HEK293 (cell line): ENCODE results near the gene MPDU1.

Source experiments
- CTCF ChIA-PET: fragments of 350-600 bp; formaldehyde crosslinking; extraction: SDS; loops from one replicate; lab custom pipeline; 2021; ENCODE audit warnings: antibody characterized with exemption; lab: Yijun Ruan, JAX
- POLR2A ChIA-PET: fragments of 300-600 bp; formaldehyde crosslinking; extraction: SDS; loops from one replicate; lab custom pipeline; 2020; ENCODE audit warnings: antibody characterized with exemption, inconsistent platforms; lab: Yijun Ruan, JAX
- H3K27ac ChIP-seq: fragments of 200-500 bp; sonication (Bioruptor generic); 2 replicates; pipeline ENCODE4 v1.5.1; 2014; ENCODE audit warnings: low read depth, low read length, control low read depth, inconsistent platforms; ENCODE audit errors: extremely low read depth
- H3K36me3 ChIP-seq, 2 experiments: fragments of 200-500 bp in 1 of 2; sonication (Bioruptor generic) in 1 of 2; 1 replicate in 1 of 2; 2 replicates in 1 of 2; pipeline ENCODE4 v1.5.1; 2014 to 2017; ENCODE audit warnings: inconsistent platforms in 2 of 2, low read length in 2 of 2; ENCODE audit not compliant: control insufficient read depth in 2 of 2, insufficient read depth in 1 of 2
- H3K4me1 ChIP-seq: fragments of 200-500 bp; sonication (Bioruptor generic); 2 replicates; pipeline ENCODE4 v1.5.1; 2014; ENCODE audit warnings: mild to moderate bottlenecking, low read length, inconsistent platforms; ENCODE audit not compliant: control insufficient read depth, insufficient read depth
- H3K4me3 ChIP-seq: 2 replicates; pipeline ENCODE4 v1.5.1; 2011; ENCODE audit warnings: low read depth, mild to moderate bottlenecking, control low read depth, low read length, moderate library complexity
- H3K9me3 ChIP-seq: fragments of 200-500 bp; sonication (Bioruptor generic); 2 replicates; pipeline ENCODE4 v1.5.1; 2014; ENCODE audit warnings: low read depth, low read length, inconsistent platforms; ENCODE audit not compliant: control insufficient read depth, insufficient read depth
- BCL11A ChIP-seq: fragments of 450-650 bp; formaldehyde crosslinking; IDR thresholded peaks from 2 replicates; pipeline ENCODE4 v1.5.1; 2016; ENCODE audit warnings: low read depth, missing biosample characterization, missing genetic modification characterization
- GLIS1 ChIP-seq: fragments of 450-650 bp; formaldehyde crosslinking; IDR thresholded peaks from 2 replicates; pipeline ENCODE4 v1.5.1; 2016; ENCODE audit warnings: missing biosample characterization, missing genetic modification characterization
- HOXD13 ChIP-seq: sonication (generic); formaldehyde crosslinking; IDR thresholded peaks from 2 replicates; pipeline ENCODE4 v1.8.0; 2022; ENCODE audit warnings: missing genetic modification reagents, borderline replicate concordance
- IKZF3 ChIP-seq: fragments of 450-650 bp; IDR thresholded peaks from 2 replicates; pipeline ENCODE4 v1.5.0; 2018; ENCODE audit warnings: missing biosample characterization, mild to moderate bottlenecking, missing genetic modification characterization, moderate library complexity
- KLF10 ChIP-seq: fragments of 450-650 bp; IDR thresholded peaks from 2 replicates; pipeline ENCODE4 v1.5.1; 2018; ENCODE audit warnings: missing biosample characterization, mild to moderate bottlenecking, missing genetic modification characterization
- MYNN ChIP-seq: fragments of 450-650 bp; formaldehyde crosslinking; IDR thresholded peaks from 2 replicates; pipeline ENCODE4 v1.5.1; 2016; ENCODE audit warnings: missing biosample characterization, missing genetic modification characterization, borderline replicate concordance
- MZF1 ChIP-seq: fragments of 450-650 bp; formaldehyde crosslinking; IDR thresholded peaks from 2 replicates; pipeline ENCODE4 v1.5.1; 2017; ENCODE audit warnings: missing biosample characterization, missing genetic modification characterization, borderline replicate concordance
- REPIN1 ChIP-seq: fragments of 450-650 bp; formaldehyde crosslinking; IDR thresholded peaks from 2 replicates; pipeline ENCODE4 v1.5.1; 2017; ENCODE audit warnings: missing biosample characterization, missing genetic modification characterization, low read depth
- SALL2 ChIP-seq: fragments of 450-650 bp; formaldehyde crosslinking; IDR thresholded peaks from 2 replicates; pipeline ENCODE4 v1.5.0; 2017; ENCODE audit warnings: missing biosample characterization, mild to moderate bottlenecking, missing genetic modification characterization, borderline replicate concordance
- SCRT2 ChIP-seq: fragments of 450-650 bp; formaldehyde crosslinking; IDR thresholded peaks from 2 replicates; pipeline ENCODE4 v1.5.1; 2016; ENCODE audit warnings: missing biosample characterization, missing genetic modification characterization
- SP2 ChIP-seq: fragments of 450-650 bp; formaldehyde crosslinking; IDR thresholded peaks from 2 replicates; pipeline ENCODE4 v1.5.1; 2016; ENCODE audit warnings: missing biosample characterization, missing genetic modification characterization
- ZBTB20 ChIP-seq: fragments of 450-650 bp; formaldehyde crosslinking; IDR thresholded peaks from 2 replicates; pipeline ENCODE4 v1.5.1; 2016; ENCODE audit warnings: missing biosample characterization, missing genetic modification characterization
- ZBTB48 ChIP-seq: fragments of 450-650 bp; formaldehyde crosslinking; IDR thresholded peaks from 2 replicates; pipeline ENCODE4 v1.5.1; 2016; ENCODE audit warnings: missing biosample characterization, missing genetic modification characterization
- ZBTB8A ChIP-seq: fragments of 450-650 bp; formaldehyde crosslinking; IDR thresholded peaks from 2 replicates; pipeline ENCODE4 v1.5.1; 2016; ENCODE audit warnings: missing biosample characterization, missing genetic modification characterization
- ZNF10 ChIP-seq: fragments of 450-650 bp; formaldehyde crosslinking; IDR thresholded peaks from 2 replicates; pipeline ENCODE4 v1.5.1; 2017; ENCODE audit warnings: missing biosample characterization, missing genetic modification characterization
- ZNF157 ChIP-seq: fragments of 450-650 bp; formaldehyde crosslinking; IDR thresholded peaks from 2 replicates; pipeline ENCODE4 v1.5.1; 2016; ENCODE audit warnings: missing biosample characterization, missing genetic modification characterization
- ZNF394 ChIP-seq: fragments of 450-650 bp; formaldehyde crosslinking; IDR thresholded peaks from 2 replicates; pipeline ENCODE4 v1.5.1; 2016; ENCODE audit warnings: missing biosample characterization, missing genetic modification characterization, mild to moderate bottlenecking, moderate library complexity, borderline replicate concordance
- ZNF423 ChIP-seq: fragments of 450-650 bp; formaldehyde crosslinking; IDR thresholded peaks from 2 replicates; pipeline ENCODE4 v1.5.1; 2016; ENCODE audit warnings: missing biosample characterization, missing genetic modification characterization
- ZNF433 ChIP-seq: fragments of 450-650 bp; formaldehyde crosslinking; IDR thresholded peaks from 2 replicates; pipeline ENCODE4 v1.5.1; 2016; ENCODE audit warnings: missing biosample characterization, missing genetic modification characterization, low read depth
- ZNF501 ChIP-seq: fragments of 450-650 bp; formaldehyde crosslinking; IDR thresholded peaks from 2 replicates; pipeline ENCODE4 v1.5.1; 2016; ENCODE audit warnings: missing biosample characterization, missing genetic modification characterization
- ZNF600 ChIP-seq: fragments of 450-650 bp; formaldehyde crosslinking; IDR thresholded peaks from 2 replicates; pipeline ENCODE4 v1.5.1; 2016; ENCODE audit warnings: missing biosample characterization, missing genetic modification characterization
- ZNF610 ChIP-seq: fragments of 450-650 bp; formaldehyde crosslinking; IDR thresholded peaks from 2 replicates; pipeline ENCODE4 v1.5.1; 2016; ENCODE audit warnings: missing biosample characterization, missing genetic modification characterization, borderline replicate concordance
- ZNF629 ChIP-seq: fragments of 450-650 bp; formaldehyde crosslinking; IDR thresholded peaks from 2 replicates; pipeline ENCODE4 v1.5.1; 2017; ENCODE audit warnings: missing biosample characterization, missing genetic modification characterization
- ZNF654 ChIP-seq: fragments of 450-650 bp; formaldehyde crosslinking; IDR thresholded peaks from 2 replicates; pipeline ENCODE4 v1.5.1; 2016; ENCODE audit warnings: low read depth, missing biosample characterization, missing genetic modification characterization
- ZNF664 ChIP-seq: fragments of 450-650 bp; formaldehyde crosslinking; IDR thresholded peaks from 2 replicates; pipeline ENCODE4 v1.5.1; 2016; ENCODE audit warnings: missing biosample characterization, missing genetic modification characterization
- ZNF785 ChIP-seq: fragments of 450-650 bp; formaldehyde crosslinking; IDR thresholded peaks from 2 replicates; pipeline ENCODE4 v1.5.1; 2016; ENCODE audit warnings: missing biosample characterization, missing genetic modification characterization
- TF ChIP-seq, protein P1 (sequence below): fragments of 450-650 bp; formaldehyde crosslinking; optimal IDR thresholded peaks from 2 replicates; pipeline ENCODE3; 2016; ENCODE audit warnings: missing biosample characterization, mild to moderate bottlenecking, missing genetic modification characterization
- TF ChIP-seq, protein P2 (sequence below): fragments of 450-650 bp; formaldehyde crosslinking; IDR thresholded peaks from 2 replicates; pipeline ENCODE4 v1.5.1; 2016; ENCODE audit warnings: missing biosample characterization, missing genetic modification characterization
- TF ChIP-seq, protein P3 (sequence below): fragments of 450-650 bp; formaldehyde crosslinking; IDR thresholded peaks from 2 replicates; pipeline ENCODE4 v1.5.1; 2016; ENCODE audit warnings: missing biosample characterization, missing genetic modification characterization
- TF ChIP-seq, protein P4 (sequence below): fragments of 450-650 bp; formaldehyde crosslinking; IDR thresholded peaks from 2 replicates; pipeline ENCODE4 v1.5.1; 2016; ENCODE audit warnings: missing biosample characterization, missing genetic modification characterization

MPDU1 gene

DNA sequence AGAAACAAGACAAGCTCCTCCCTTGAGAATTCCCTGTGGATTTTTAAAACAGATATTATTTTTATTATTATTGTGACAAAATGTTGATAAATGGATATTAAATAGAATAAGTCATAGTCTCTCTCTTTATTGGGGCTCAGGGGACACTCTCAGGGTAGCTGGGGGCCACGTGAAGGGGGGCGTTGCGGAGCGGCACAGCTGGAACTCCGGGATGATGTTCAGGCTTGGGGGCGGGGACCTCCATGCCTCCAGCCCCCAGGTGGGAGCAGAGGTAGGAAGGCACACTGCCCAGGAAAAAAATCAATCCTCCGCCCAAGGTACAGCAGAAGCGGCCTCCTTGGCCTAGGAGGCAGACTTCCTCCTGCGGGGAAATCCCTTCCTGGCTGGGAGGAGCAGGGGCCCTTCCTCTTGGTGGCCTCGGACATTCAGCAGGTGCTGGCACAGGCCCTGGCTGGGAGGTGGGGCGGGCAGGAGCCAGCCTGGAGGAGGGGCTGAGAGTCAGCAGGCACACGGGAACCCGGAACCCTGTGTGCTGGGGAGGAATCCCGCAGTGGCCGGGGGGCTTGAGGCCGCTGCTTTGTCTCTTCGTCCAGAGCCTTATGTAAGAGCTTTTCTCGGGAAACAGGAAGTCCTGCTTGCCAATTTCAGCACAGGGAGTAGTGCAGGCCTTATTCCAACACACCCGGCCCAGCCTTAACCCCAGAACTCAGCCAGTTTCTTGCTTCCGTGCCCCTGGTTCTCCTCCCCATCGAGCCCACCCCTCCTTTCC is 25.7 kb upstream of the MPDU1 start:
- H3K4me3 ChIP-seq, result no peak overlapping the region
- H3K4me1 ChIP-seq, result peaks cover 9% of the 10 kb centered on the region
- no peaks in the 10 kb centered on the region for H3K9me3 ChIP-seq
- CTCF ChIA-PET, result interaction anchor here (0.6 to 5.1 kb wide), 10 partner anchors 34 to 203 kb away, joined by 3 to 112 read pairs (median 4); partner anchors contain the start of gene TMEM95
- peaks cover 0 to 2% of the 10 kb centered on the region in 2 experiments; a peak in 2 of 3 replicates for H3K36me3 ChIP-seq
- H3K27ac ChIP-seq, result peak overlapping the region; percentile 16; the same call in 1 of the 2 replicates
- POLR2A ChIA-PET, result interaction anchor here (0.5 to 1.2 kb wide), 4 partner anchors 41 to 173 kb away, joined by 3 to 4 read pairs (median 4); partner anchors contain the start of gene TMEM256
- TF ChIP-seq SALL2 (tag by site-specific recombination), result no peak
- peak; percentile 91 for TF ChIP-seq ZNF600 (tag by site-specific recombination)
- TF ChIP-seq ZNF664 (tag by site-specific recombination), result no peak
- TF ChIP-seq MZF1 (tag by site-specific recombination), result no peak
- TF ChIP-seq ZNF10 (tag by site-specific recombination), result peak; percentile 99
- TF ChIP-seq ZNF423 (tag by site-specific recombination), result 0 out of 2 replicates have a peak, but pooled peaks have one; percentile 6
- TF ChIP-seq, protein P1, sequence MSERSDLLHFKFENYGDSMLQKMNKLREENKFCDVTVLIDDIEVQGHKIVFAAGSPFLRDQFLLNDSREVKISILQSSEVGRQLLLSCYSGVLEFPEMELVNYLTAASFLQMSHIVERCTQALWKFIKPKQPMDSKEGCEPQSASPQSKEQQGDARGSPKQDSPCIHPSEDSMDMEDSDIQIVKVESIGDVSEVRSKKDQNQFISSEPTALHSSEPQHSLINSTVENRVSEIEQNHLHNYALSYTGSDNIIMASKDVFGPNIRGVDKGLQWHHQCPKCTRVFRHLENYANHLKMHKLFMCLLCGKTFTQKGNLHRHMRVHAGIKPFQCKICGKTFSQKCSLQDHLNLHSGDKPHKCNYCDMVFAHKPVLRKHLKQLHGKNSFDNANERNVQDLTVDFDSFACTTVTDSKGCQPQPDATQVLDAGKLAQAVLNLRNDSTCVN (tag by site-specific recombination), result no peak
- peak; percentile 16; the same call in 1 of the 2 replicates for TF ChIP-seq ZBTB8A (tag by site-specific recombination)
- TF ChIP-seq ZNF785 (tag by site-specific recombination), result no peak
- TF ChIP-seq ZNF610, result peak; percentile 47; the same call in 1 of the 2 replicates
- no peak for TF ChIP-seq BCL11A (tag by site-specific recombination)
- no peak for TF ChIP-seq KLF10 (tag by site-specific recombination)
- 0 out of 2 replicates have a peak, but pooled peaks have one; percentile 15 for TF ChIP-seq IKZF3 (tag by site-specific recombination)
- TF ChIP-seq ZNF654 (tag by site-specific recombination), result no peak
- TF ChIP-seq, protein P2, sequence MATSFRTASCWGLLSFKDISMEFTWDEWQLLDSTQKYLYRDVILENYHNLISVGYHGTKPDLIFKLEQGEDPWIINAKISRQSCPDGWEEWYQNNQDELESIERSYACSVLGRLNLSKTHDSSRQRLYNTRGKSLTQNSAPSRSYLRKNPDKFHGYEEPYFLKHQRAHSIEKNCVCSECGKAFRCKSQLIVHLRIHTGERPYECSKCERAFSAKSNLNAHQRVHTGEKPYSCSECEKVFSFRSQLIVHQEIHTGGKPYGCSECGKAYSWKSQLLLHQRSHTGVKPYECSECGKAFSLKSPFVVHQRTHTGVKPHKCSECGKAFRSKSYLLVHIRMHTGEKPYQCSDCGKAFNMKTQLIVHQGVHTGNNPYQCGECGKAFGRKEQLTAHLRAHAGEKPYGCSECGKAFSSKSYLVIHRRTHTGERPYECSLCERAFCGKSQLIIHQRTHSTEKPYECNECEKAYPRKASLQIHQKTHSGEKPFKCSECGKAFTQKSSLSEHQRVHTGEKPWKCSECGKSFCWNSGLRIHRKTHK (tag by site-specific recombination), result no peak
- TF ChIP-seq ZNF157 (tag by site-specific recombination), result no peak
- TF ChIP-seq REPIN1 (tag by site-specific recombination), result no peak
- TF ChIP-seq, protein P3, sequence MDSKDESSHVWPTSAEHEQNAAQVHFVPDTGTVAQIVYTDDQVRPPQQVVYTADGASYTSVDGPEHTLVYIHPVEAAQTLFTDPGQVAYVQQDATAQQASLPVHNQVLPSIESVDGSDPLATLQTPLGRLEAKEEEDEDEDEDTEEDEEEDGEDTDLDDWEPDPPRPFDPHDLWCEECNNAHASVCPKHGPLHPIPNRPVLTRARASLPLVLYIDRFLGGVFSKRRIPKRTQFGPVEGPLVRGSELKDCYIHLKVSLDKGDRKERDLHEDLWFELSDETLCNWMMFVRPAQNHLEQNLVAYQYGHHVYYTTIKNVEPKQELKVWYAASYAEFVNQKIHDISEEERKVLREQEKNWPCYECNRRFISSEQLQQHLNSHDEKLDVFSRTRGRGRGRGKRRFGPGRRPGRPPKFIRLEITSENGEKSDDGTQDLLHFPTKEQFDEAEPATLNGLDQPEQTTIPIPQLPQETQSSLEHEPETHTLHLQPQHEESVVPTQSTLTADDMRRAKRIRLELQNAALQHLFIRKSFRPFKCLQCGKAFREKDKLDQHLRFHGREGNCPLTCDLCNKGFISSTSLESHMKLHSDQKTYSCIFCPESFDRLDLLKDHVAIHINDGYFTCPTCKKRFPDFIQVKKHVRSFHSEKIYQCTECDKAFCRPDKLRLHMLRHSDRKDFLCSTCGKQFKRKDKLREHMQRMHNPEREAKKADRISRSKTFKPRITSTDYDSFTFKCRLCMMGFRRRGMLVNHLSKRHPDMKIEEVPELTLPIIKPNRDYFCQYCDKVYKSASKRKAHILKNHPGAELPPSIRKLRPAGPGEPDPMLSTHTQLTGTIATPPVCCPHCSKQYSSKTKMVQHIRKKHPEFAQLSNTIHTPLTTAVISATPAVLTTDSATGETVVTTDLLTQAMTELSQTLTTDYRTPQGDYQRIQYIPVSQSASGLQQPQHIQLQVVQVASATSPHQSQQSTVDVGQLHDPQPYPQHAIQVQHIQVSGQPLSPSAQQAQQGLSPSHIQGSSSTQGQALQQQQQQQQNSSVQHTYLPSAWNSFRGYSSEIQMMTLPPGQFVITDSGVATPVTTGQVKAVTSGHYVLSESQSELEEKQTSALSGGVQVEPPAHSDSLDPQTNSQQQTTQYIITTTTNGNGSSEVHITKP (tag by site-specific recombination), result 0 out of 2 replicates have a peak, but pooled peaks have one; percentile 27
- TF ChIP-seq GLIS1 (tag by site-specific recombination), result peak; percentile 23; the same call in 1 of the 2 replicates
- no peak for TF ChIP-seq MYNN (tag by site-specific recombination)
- no peak for TF ChIP-seq ZBTB48 (tag by site-specific recombination)
- no peak for TF ChIP-seq ZNF394 (tag by site-specific recombination)
- TF ChIP-seq ZNF629, result no peak
- peak; percentile 94 for TF ChIP-seq ZBTB20 (tag by site-specific recombination)
- no peak for TF ChIP-seq ZNF501 (tag by site-specific recombination)
- TF ChIP-seq HOXD13 (CRISPR knock-in tag), result no peak
- TF ChIP-seq SCRT2 (tag by site-specific recombination), result peak; percentile 91
- TF ChIP-seq SP2, result peak; percentile 66
- TF ChIP-seq ZNF433 (tag by site-specific recombination), result no peak
- TF ChIP-seq, protein P4, sequence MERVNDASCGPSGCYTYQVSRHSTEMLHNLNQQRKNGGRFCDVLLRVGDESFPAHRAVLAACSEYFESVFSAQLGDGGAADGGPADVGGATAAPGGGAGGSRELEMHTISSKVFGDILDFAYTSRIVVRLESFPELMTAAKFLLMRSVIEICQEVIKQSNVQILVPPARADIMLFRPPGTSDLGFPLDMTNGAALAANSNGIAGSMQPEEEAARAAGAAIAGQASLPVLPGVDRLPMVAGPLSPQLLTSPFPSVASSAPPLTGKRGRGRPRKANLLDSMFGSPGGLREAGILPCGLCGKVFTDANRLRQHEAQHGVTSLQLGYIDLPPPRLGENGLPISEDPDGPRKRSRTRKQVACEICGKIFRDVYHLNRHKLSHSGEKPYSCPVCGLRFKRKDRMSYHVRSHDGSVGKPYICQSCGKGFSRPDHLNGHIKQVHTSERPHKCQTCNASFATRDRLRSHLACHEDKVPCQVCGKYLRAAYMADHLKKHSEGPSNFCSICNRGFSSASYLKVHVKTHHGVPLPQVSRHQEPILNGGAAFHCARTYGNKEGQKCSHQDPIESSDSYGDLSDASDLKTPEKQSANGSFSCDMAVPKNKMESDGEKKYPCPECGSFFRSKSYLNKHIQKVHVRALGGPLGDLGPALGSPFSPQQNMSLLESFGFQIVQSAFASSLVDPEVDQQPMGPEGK (tag by site-specific recombination), result peak; percentile 30; the same call in 1 of the 2 replicates
